ENCODE results near the gene MLLT6.
A peak's percentile ranks its signal among the peaks of the same experiment; 100 is the strongest.
"Not testable (repeated sequence)": the region's sequence is repeated elsewhere in the genome, so short reads cannot be mapped to it uniquely, and the experiment has no call there.

Gene MLLT6

DNA sequence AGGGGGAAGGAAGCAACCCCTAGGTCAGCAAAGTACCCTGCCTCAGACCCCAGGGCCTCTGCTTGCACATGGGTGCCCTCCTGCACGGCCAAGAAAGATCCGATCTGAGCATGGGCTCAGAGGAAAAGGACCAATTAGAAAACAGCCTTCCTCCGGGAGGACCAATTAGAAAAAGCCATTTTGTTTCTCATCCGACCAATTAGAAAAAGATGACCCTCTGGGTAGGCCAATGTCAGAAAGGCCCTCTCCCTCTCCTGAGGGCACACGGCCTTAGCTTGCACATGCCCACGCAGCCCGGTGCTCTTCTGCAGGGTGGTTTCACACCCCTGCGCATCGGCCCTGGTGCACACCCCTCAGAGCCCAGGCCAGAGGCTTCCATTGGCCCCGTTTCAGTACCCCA lies 20.0 kb downstream of the MLLT6 start:
- DNase-seq (ENCODE audit: insufficient read length, low spot score) (no peak), FAIRE-seq (no peak)

DNA sequence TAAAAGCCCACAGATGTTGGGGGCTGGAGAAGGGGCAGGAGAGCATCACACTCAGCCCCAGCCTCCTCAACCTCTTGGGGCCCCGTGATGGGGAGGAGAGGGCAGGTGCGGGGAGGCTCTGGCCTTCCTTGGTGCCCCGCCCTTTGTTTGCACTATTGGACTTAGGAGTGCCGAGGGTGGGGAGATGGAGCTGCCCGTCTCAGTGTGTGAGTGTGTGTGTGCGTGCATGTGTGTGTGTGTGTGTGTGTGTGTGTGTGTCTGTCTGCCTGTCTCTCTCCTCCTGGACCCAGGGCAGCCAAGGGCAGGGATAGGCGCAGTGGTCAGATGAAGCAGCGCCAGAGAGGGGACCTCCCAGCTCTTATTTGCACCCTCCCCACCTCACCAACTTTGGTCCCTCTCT lies 21.1 kb downstream of the MLLT6 start:
- FAIRE-seq; DNase-seq (ENCODE audit: insufficient read length, low spot score): not testable (repeated sequence)

DNA sequence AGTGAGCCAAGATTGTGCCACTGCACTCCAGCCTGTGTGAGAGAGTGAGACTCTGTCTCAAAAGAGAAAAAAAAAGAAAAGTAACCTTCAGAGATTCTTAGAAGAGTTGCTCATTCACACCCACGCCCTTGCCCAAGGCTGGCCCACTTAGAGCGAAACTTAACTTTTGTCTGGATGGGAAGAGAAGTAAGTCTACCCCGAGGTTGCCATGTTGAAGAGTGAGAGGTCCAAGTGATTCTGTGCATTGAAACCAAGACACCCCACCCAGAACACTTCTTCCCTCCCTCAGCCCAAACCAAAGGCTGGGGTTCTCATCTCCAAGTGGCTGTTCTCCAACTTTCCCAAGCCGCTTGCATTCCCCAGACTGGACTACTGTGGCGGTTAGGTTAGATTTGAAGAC lies 22.7 kb downstream of the MLLT6 start:
- FAIRE-seq (no peak), DNase-seq (ENCODE audit: insufficient read length, low spot score) (no peak)

DNA sequence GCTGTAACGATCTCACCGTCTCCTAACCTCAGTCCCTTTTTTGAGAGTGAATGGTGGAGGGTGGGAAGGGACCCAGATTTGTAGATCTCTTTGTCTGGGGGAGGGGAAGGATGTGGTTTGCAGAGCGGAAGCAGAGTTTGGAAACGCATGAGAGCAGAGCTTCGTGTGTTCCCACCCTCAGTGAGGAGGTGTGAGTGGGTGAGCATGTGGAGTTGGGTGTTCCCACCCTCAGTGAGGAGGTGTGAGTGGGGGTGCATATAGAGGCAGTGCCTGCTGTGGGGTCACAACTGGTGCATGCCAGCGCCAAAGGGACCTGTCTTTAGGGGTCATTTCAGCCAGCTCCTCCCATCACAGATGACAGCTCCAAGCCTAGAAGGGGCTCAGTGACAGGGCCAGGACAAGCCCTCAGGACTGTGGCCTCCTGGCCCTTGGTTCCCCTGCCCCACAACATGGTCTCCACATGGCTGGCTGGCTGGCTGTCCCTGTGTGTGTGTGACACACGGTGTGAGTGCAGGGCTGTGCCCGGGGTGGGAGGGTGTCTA lies 23.3 kb downstream of the MLLT6 start:
- DNase-seq (ENCODE audit: insufficient read length, low spot score) (no peak), FAIRE-seq (no peak)

DNA sequence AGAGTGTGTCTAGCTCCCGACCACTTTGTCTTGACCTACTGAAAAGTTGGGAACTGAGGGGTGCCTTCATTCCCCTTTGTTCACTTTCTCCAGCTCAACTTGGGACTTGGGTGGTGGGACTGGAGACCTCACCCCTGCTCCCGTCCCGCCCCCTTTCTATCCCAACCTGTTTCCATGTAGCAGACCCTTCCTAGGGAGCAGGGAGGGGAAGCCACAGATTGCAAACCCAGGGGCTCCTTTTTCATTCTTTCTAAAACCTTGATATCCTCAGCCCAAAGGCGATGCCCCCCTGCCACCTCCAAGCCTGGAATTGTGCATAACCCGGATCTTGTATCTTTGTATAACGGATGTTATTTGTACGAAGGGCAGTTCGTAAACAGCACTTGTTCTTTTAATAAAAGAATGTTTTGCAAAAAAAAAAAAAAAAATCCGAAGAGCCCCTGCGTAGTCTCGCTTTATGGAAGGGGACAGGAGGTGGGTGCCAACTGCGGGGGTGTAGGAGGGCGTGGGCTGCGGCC lies 24.4 kb downstream of the MLLT6 start:
- no peak for FAIRE-seq

DNA sequence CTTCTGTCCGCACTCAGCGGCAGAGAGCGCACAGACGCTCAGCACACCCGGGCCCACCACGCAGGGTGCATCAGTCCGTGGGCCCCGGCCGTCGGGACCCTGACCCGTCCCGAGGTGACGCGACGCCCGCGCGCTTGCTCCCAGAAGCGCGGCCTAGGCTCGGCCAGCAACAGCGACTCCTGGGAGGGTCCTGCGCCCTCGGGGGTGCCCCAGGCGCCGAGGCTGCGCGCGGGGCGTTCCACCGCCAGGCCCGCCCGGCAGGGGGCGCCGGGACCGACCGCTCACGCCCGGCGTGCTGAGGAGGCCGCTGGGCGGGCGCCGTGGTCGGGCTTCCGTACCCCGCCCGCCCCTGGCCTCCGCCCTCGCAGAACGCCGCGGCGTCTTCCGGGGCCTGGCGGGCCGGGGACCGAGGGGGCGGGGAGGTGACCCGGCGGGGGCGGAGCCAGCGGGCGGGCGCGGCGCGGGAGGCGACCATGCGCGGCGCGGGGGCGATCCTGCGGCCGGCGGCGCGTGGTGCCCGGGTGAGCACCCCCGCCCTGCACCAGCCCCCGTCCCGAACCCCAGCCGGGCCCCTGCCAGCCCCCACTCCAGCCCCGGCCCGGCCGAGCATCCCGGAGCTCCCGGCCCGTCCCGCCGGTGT lies 24.9 kb downstream of the MLLT6 start, which contains the start of gene CISD3:
CISD3 (plus strand) TSS at position 456 of the 640 bp plus-strand sequence; CDS start at position 474, 18 bp downstream.
- no peak for FAIRE-seq
- DNase-seq (ENCODE audit: insufficient read length, low spot score), result peak; percentile 98

More for the DNA sequence above, 24.4 kb downstream of the MLLT6 start:
- no peak for DNase-seq (ENCODE audit: insufficient read length, low spot score)

DNA sequence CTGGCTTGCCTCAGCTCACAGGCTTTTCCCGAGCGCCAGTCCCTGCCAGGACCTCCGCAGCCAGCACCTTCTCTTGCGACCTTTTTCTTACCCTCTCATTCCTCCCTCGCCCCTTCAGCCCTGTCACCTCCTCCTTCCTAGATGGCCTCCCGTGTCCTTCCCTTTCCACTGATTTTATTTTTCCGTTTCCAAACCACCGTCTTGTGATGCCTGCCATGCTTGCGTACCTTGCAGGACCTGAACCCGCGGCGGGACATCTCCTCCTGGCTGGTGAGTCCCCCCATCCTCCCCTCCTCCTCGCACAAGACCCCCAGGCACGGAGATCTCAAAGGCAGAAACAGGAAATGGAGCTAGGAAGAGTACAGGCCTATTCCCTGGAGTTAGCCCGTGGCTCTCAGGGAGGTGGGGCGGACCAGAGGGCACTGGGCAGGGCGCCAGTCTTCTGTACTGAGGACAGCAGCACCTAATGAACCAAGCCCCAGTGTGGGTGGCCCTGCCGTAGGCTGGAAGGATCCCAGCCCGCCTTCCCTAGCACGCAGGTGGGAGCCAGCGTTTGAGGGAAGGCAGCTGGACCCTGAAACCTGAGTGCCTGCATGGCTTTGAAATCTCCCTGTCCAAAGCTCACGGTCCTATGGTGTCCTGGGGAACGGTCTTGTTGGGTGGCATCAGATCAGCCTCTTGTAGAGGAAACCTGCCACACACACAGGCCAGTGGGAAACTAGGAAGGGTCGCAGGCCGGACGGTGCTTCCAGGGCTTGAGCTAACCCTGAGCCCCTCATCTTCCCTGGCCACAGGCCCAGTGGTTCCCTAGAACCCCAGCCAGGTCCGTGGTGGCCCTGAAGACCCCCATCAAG lies 25.7 kb downstream of the MLLT6 start:
- FAIRE-seq, result no peak
- DNase-seq (ENCODE audit: insufficient read length, low spot score), result no peak

DNA sequence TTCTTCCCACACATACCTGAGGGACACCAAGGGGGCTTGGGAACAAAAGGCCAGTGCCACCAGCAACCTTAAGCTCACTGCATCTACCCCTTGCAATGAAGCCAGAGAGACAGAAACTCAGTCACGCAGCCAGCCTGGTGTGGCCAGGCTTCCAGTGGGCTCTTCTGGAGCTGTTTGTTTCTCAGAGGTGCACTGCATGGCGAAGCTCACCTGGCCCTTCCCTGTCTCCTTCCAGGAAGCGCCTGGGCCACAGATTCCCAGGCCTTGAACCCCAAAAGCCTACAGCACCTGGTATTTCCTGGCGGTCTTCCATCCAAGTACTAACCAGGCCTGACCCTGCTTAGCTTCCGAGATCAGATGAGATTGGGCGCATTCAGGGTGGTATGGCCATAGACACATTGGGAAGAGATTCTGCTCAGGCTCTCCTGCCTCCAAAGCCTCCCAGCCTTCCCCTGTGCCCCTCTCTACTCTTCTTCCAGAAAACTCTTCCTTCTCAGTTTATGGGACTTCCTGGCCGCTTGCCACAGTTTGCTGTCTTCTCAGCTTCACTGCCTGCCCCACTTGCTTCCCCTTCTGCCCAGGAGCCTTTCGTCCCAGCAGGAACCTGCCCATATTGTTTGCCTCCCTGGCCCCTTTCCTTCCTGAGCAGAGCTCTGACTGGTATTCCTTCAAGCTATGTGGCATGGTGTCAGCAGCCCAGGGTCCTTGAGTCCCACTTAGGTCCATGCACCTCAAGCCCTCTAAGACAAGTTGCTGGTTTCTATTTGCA lies 26.6 kb downstream of the MLLT6 start:
- DNase-seq (ENCODE audit: insufficient read length, low spot score), result no peak
- FAIRE-seq, result no peak

DNA sequence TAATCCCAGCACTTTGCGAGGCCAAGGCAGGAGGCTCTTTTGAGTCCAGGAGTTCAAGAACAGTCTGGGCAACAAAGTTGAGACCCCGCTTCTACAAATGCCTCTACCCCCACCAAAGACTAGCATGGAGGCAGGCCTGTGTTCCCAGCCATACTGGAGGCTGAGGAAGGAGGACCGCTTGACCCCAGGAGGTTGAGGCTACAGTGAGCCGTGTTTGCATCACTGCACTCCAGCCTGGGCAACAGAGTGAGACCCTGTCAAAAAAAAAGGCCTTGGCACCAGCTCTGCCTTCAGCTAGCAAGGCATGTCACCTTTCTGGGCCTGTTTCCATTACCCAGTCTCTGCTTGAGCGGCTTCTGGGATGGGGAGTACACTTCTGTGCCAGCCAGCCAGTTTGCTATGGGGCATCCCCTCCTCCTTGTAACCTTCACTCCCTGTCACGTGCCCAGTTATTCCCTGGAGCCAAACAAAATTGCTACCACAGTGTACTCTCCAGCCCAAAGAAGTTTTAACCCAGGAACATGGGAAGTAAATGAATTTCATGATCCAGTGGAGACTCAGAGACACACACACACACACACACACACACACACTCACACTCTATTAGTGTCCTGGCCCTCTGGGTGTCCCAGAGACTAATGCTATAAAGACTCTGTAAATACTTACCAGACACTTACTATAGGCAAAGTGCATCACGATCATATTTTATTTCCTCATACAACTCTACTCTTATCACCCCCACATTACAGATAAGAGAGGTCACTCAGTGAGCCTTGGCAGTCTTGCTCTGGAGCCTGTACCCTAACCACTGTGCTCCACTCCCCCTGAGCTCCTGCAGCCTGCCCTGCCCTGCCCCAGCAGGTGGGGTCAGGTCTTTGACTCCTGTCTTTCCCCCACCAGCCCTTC lies 27.6 kb downstream of the MLLT6 start:
- DNase-seq (ENCODE audit: insufficient read length, low spot score) (no peak), FAIRE-seq (no peak)

DNA sequence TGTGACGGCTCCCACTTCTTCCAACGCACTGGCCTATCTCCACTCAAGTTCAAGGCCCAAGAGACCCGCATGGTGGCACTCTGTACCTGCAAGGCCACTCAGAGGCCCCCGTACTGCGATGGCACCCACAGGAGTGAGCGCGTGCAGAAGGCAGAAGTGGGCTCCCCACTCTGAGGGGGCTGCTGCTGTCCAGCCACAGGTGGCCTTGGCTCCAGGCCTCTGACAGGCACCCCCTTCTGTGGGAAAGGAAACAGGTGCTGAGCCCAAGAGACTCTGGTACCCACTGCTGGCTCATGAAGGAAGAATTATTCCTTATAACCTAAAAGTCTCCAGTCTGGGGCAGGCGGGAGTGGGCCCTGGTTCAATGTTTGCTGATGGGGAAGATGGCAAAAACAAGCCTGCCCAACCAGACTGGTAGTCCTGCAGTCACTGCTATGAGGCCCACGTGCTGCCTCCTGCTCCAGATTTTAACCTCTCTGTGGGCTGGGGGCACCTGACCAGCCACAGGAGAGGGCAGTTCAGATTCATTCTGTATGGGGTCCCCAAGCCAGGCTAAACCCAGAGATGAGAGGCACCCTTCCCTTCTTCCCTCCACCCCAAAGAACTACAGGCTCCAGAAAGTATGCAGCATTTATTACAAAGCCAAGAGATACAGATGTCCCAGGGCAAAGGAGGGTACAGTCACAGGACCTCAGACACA lies 28.4 kb downstream of the MLLT6 start:
- DNase-seq (ENCODE audit: insufficient read length, low spot score) (no peak), FAIRE-seq (no peak)

DNA sequence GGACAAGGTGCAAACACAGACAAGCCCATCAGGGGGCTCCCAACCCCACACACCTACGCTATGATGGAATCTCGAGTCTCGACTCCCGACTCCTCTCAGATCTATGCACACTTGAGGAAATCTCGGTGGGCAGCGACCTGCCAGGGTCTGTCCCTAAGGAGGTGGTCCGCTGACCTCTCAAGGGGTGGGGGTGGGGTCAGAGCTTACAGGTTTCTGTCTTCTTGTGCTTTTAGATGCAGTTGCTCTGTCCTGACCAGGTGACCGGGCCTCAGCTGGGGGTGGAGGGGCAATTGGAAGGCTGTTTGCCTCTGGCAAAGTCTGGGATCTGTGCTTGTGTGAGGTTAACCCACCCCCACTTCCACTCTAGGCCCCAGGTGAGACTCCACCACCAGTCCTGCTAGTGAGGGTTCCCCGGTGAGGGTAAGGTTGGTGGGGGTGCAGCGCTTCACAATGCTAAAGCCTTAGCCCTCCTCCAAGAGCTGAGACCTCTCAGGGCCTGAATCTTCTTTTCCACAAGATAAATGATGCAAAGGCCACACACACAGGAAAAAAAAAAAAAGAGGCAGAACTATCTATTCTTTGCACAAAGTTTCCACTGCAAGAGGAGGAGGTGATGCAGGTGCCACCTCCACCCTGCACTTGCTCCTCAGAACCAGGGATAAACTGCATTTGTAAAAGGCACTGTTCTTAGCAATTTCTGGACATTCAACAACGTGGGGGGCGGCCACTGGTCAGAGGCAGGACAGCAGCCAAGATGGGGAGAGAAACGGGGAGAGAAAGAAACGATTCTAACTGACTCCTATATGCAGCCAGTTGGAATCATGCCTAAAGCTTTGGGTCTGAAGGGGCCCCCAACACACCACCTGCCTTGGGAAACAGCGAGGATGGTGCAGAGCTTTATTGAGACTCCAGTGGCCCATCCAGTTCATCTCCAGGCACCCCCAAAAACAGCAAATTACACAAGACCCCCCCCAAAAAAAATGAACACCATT lies 29.2 kb downstream of the MLLT6 start:
- DNase-seq (ENCODE audit: insufficient read length, low spot score), result no peak
- FAIRE-seq, result no peak

DNA sequence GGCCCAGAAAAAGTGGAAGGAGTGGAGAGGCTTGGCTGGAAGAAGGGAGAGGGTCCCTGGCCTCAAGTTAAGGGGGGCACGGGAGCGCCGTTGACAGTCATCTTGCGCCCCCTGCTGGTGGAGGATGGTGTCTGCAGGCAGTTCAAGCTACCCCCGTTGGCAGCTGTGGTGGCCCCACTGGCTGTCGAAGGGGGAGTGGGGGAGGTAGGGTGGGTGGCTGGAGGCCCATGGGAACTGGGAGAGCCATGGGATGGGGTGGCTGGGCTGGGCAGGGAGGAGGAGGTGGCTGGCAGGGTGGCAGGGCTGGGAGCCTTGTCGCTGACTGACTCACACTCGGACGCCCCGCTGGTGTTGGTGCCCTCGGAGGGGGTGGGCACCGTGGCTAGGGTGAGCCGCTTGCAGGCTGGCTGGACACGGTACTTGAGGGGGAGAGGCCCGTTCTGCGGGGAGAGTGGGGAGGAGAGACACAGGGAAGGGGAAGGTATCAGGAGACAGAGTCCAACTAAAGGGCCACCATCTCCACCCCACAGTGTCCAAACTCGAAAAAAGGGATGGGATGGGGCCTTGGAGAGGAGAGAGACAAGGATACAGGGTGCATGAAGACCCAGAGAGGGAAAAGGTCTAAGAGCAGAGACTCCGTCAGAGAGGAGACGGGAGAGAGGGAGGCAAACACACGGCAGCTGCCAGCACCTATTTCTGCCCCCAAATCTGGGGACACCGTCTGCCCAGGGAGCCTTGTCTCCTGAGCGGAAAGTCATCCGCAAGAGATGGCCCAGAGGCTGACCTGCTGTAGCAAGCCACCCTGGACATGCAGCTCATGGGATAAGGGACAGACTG lies 30.3 kb downstream of the MLLT6 start:
- peak; percentile 75 for DNase-seq (ENCODE audit: insufficient read length, low spot score)

DNA sequence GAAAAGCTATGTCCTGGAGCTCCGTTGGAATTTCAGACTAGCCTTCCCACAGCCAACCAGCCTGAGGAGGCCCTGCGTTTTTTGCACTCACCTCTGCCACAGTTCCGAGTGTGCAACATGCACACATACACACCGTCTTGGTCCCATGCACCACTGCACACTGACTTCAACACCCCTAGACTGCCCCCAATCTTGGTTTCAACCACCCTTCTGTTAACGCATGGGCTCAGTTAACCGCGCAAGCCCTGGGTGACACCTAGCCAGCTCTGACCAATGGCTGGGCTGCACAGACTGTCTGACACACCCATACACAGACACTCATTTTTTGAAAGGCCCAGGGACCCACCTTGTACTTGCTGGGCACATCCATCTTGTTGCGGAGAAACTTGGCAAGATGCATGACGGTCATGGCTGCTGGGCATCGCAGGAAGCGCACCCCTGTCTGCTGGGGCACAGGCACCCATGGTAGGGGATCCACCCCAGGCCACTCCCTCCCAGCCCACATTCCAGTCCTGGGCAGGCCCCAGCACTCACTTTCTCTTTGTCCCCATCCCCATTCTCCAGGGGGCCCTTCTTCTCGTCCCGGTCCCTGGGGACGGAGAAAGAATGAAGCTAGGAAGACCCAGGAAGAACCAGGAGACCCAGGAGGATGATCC lies 33.1 kb downstream of the MLLT6 start:
- no peak for DNase-seq (ENCODE audit: insufficient read length, low spot score)
- no peak for FAIRE-seq

More for the DNA sequence above, 30.3 kb downstream of the MLLT6 start:
- FAIRE-seq, result no peak

DNA sequence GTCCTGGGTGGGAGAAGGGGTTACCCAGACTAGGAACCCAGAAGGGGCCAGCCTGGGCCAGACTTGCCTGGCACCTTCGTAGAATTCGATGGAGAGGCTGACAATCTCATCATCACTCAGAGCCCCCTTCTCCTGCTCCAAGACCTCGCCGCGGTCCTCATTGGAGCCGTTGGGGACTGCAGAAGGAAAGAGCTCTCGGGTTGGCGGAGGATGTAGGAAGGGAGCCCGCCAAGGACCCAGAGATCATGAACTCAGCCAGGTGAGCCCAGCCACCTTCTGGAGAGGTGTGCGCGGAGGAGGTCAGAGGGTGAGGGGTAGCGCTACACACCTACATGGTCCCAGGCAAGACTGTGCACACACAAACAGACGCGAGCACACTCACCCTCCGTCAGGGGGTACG lies 33.6 kb downstream of the MLLT6 start:
- FAIRE-seq (no peak), DNase-seq (ENCODE audit: insufficient read length, low spot score) (no peak)

DNA sequence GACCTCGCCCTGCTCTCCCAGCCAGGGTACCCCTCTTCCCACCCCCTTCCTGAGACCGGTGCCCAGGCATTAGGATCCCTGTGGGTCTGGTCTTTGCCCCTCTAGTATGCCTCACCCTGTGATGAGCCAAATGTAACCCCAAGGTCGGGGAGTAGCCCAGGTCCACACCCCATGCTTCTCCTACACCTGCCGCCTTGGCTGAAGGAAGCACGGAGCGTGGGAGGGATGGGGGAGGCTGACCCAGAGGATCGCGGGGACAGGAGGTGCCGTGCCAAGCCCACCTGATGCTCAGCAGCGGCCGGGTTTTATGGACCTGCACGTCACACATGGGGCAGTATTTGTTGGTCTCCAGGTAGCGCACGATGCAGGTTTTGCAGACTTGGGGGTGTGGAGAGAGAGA lies 34.2 kb downstream of the MLLT6 start:
- DNase-seq (ENCODE audit: insufficient read length, low spot score) (no peak), FAIRE-seq (no peak)

DNA sequence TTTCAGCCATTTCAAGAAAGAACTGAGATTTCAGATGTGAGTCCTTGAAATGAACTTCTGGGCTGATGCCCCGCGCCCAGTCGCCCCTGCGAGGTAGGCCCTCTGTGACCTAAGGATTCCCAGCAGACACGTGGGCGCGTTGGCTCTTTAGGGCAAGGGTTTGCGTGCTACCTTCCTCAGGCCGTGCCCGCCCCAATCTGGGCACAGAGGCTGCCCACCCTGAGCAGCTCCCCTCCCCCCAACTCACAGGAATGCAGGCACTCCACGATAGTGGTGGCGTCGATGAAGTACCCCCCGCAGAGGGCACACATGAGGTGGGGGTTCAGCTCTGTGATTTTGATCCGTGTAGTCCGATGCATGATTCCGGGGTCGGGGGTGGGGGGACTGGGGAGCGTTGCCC lies 35.0 kb downstream of the MLLT6 start:
- DNase-seq (ENCODE audit: insufficient read length, low spot score), result no peak
- FAIRE-seq, result no peak

DNA sequence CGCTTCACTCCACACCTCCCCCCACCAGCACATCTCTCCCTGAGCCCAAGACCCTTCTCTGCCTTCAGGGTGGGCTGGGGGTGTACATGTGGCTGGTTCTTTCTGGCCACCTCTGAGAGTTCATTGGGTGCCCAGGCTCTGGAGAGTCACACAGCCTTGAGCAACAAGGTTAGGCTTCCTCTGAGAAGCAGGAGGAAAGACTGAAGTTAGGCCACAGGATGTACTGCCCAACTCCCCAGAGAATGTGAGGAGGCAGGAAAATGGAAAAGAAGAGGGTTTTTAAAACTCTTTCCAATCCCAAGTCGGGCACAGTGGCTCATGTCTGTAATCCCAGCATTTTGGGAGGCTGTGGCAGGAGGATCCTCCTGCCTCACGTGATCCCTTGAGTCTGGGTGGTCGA lies 35.7 kb downstream of the MLLT6 start:
- no peak for DNase-seq (ENCODE audit: insufficient read length, low spot score)
- no peak for FAIRE-seq

Data from GM19239 (cell line).